ENCODE data around the gene LMCD1. TPM values are rescaled to one million over a fixed set of nuclear protein-coding genes. Genes with fewer than 3 reads are reported as not detected.

LMCD1 gene
- total and polyA plus RNA-seq, 2 donors = 7.8 to 34.7 TPM

DNA sequence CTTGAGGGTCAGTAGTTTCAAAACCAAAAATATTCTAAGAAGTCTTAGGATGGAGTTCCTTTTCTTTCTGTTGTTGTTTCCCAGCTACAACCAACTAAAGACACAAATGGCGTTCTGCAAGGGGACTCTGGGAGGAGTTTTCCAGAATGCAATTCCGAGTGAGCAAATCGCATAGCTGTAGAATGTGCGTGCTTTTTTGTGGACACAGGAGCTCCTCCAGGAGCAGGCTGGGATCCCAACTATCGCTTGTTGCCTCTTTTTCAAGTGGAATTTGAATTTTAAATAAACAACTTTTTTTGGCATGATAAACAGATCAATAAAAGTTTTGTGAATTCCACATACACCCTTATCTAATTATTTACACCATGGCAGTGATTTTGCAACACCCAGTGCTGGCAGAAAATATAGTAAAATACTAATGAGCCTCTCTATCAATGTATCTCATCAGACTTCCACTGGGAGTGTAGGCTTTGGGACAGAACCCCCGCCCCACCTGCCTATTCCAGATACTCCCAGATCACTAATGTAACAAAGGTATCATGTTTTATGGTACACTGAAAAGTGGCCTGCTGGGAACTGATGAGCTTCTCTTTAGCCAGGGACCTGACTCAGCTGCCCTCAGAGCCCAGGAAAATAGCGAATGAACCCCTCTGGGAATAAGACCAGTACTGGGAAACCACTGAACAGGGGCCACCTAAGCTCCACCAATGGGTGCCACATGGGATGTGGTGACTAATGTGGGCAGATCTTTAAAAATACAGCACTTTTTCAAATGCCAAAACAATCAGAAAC is 66.4 kb downstream of the LMCD1 start:
- H3K9me3 ChIP-seq (ENCODE audit: control insufficient read depth in 2 of 2, insufficient read depth in 1 of 2, low read length in 1 of 2) = no peaks in the 10 kb centered on the region
- H3K36me3 ChIP-seq (ENCODE audit: control insufficient read depth in 2 of 2, insufficient read depth in 2 of 2, low read length in 1 of 2) = no peaks in the 10 kb centered on the region
- DNase-seq (ENCODE audit: low read depth in 6 of 9, low spot score in 9 of 9) = no peak
- H3K27me3 ChIP-seq (ENCODE audit: control insufficient read depth in 2 of 2, insufficient read depth in 1 of 2, low read length in 1 of 2) = no peaks in the 10 kb centered on the region
- 96% methylated on average over 7 of the region's 7 CpGs for WGBS
- peaks cover 0 to 3% of the 10 kb centered on the region in 2 donors for H3K4me1 ChIP-seq (ENCODE audit: control insufficient read depth in 2 of 2, insufficient read depth in 2 of 2, low read length in 2 of 2)
- H3K4me3 ChIP-seq (ENCODE audit: low read length in 2 of 2) = no peak overlapping the region
- no peak overlapping the region for H3K27ac ChIP-seq (ENCODE audit: low read depth in 1 of 2, low read length in 1 of 2)

DNA sequence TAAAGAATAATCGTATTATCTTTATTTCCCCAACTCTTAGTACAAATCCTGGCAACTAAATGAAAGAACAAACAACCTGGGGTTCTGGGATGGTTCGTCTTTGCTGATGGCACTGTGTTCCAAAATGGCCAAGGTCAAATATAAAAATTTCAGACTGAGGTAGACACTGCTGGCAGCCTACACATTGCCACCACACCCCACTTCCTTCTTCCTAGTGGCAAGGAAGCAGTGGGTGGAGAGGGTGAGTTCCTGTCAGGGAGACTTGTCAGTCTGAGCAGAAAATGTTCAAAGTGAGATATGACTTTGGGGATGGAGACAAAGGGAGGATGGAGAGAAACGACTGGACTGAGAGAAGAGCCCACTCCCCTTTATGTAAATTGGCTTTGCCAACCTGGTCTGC is 69.6 kb downstream of the LMCD1 start:
- H3K9me3 ChIP-seq (ENCODE audit: control insufficient read depth in 2 of 2, insufficient read depth in 1 of 2, low read length in 1 of 2) = no peaks in the 10 kb centered on the region
- H3K27me3 ChIP-seq (ENCODE audit: control insufficient read depth in 2 of 2, insufficient read depth in 1 of 2, low read length in 1 of 2) = no peaks in the 10 kb centered on the region

GRCh38 chr3:8573342-8573926 is 71.8 kb downstream of the LMCD1 start:
- no peak overlapping the region for H3K4me3 ChIP-seq (ENCODE audit: low read length in 2 of 2)
- 89% methylated on average over 4 of the region's 4 CpGs for WGBS
- no peaks in the 10 kb centered on the region for H3K36me3 ChIP-seq (ENCODE audit: control insufficient read depth in 2 of 2, insufficient read depth in 2 of 2, low read length in 1 of 2)
- H3K27ac ChIP-seq (ENCODE audit: low read depth in 1 of 2, low read length in 1 of 2) = no peak overlapping the region
- no peak for DNase-seq (ENCODE audit: low read depth in 6 of 9, low spot score in 9 of 9)
- H3K4me1 ChIP-seq (ENCODE audit: control insufficient read depth in 2 of 2, insufficient read depth in 2 of 2, low read length in 2 of 2) = peaks cover 0 to 3% of the 10 kb centered on the region in 2 donors
- H3K9me3 ChIP-seq (ENCODE audit: control insufficient read depth in 2 of 2, insufficient read depth in 1 of 2, low read length in 1 of 2) = no peaks in the 10 kb centered on the region
- no peaks in the 10 kb centered on the region for H3K27me3 ChIP-seq (ENCODE audit: control insufficient read depth in 2 of 2, insufficient read depth in 1 of 2, low read length in 1 of 2)

More for the DNA sequence above, 69.6 kb downstream of the LMCD1 start:
- no peaks in the 10 kb centered on the region for H3K36me3 ChIP-seq (ENCODE audit: control insufficient read depth in 2 of 2, insufficient read depth in 2 of 2, low read length in 1 of 2)
- H3K4me1 ChIP-seq (ENCODE audit: control insufficient read depth in 2 of 2, insufficient read depth in 2 of 2, low read length in 2 of 2) = peaks cover 0 to 3% of the 10 kb centered on the region in 2 donors
- no peak overlapping the region for H3K4me3 ChIP-seq (ENCODE audit: low read length in 2 of 2)
- no peak overlapping the region for H3K27ac ChIP-seq (ENCODE audit: low read depth in 1 of 2, low read length in 1 of 2)
- peak in 3 of 9 donors; percentile 9 to 29 (median 13) for DNase-seq (ENCODE audit: low read depth in 6 of 9, low spot score in 9 of 9)
- 58% methylated on average over 3 of the region's 3 CpGs for WGBS

GRCh38 chr3:8574040-8574669 is 72.5 kb downstream of the LMCD1 start:
- no peak overlapping the region for H3K4me3 ChIP-seq (ENCODE audit: low read length in 2 of 2)
- peaks cover 0 to 3% of the 10 kb centered on the region in 2 donors for H3K4me1 ChIP-seq (ENCODE audit: control insufficient read depth in 2 of 2, insufficient read depth in 2 of 2, low read length in 2 of 2)
- WGBS = 94% methylated on average over 2 of the region's 2 CpGs
- no peak overlapping the region for H3K27ac ChIP-seq (ENCODE audit: low read depth in 1 of 2, low read length in 1 of 2)
- H3K36me3 ChIP-seq (ENCODE audit: control insufficient read depth in 2 of 2, insufficient read depth in 2 of 2, low read length in 1 of 2) = no peaks in the 10 kb centered on the region
- no peaks in the 10 kb centered on the region for H3K9me3 ChIP-seq (ENCODE audit: control insufficient read depth in 2 of 2, insufficient read depth in 1 of 2, low read length in 1 of 2)
- H3K27me3 ChIP-seq (ENCODE audit: control insufficient read depth in 2 of 2, insufficient read depth in 1 of 2, low read length in 1 of 2) = no peaks in the 10 kb centered on the region
- DNase-seq (ENCODE audit: low read depth in 6 of 9, low spot score in 9 of 9) = no peak

DNA sequence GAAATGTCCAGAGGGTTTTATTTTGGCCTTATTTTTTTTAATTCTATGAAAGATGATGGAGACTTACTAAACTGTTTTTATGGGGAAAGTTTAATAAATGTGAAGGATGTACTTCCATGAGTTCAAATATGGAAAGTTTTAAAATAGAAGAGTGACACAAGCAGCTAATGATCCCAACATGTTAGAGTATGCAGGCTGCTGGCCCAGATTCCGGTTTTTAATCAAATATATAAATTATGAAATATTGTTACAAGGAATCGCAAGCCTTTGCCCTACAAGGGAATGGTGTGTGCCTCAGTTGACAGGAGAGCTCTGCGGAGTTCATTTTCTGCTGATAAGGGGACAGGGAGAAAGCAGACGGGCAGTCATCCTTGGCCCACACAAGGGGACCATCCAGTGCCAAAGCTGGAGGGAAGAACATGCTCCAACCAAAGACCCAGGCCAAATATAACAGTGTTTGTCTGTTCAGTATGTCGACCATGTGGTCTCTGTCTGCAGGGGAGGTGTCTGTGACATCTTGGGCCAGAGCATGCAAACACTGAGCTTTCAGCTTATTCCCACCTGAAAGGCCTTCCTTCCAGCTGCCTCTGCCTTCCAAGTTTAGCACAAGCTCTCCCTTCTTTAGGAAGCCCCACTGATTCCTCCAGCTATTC is 73.2 kb downstream of the LMCD1 start:
- Histone ChIP-seq H3K4me3 (ENCODE audit: low read length in 2 of 2) (no peak overlapping the region), H3K27ac (ENCODE audit: low read depth in 1 of 2, low read length in 1 of 2) (no peak overlapping the region), H3K27me3 (ENCODE audit: control insufficient read depth in 2 of 2, insufficient read depth in 1 of 2, low read length in 1 of 2) (no peaks in the 10 kb centered on the region), H3K36me3 (ENCODE audit: control insufficient read depth in 2 of 2, insufficient read depth in 2 of 2, low read length in 1 of 2) (no peaks in the 10 kb centered on the region), H3K4me1 (ENCODE audit: control insufficient read depth in 2 of 2, insufficient read depth in 2 of 2, low read length in 2 of 2) (peaks cover 0 to 3% of the 10 kb centered on the region in 2 donors), H3K9me3 (ENCODE audit: control insufficient read depth in 2 of 2, insufficient read depth in 1 of 2, low read length in 1 of 2) (no peaks in the 10 kb centered on the region)
- DNase-seq (ENCODE audit: low read depth in 6 of 9, low spot score in 9 of 9) = no peak
- WGBS = 97% methylated on average over 5 of the region's 5 CpGs

DNA sequence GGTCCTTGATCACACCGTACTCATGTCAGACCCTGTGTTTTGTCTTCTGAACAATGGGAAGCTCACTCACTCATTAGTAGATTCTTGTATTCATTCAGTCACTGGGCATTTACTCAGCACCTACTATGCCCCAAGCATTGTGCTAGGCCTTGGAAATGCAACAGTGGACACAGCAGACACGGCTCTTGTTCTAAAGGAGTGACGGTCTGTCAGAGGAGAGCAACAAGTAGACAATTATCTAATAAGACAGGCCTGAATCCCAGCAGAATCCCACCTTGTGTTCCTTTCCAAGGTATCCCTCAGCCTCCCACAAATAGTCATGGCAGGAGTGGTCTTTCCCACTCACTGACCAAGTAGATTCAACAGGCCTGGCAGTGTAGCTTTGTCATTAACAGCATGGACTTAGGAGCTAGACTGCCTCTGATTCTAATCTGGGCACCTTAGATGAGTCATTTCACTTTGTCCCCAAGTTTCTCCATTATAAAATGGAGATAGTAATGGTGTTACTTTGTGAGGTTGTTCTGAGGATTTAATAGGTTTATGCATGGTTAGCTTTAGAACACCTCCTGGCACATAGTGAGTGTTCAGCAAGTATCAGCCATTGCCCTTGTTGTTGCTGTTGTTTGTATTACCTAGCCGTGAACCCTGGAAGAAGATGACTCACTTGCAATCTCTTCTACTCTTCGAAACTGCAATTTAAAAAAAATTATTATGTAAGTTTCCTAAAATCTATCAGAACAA is 73.9 kb downstream of the LMCD1 start:
- 96% methylated on average over 5 of the region's 5 CpGs for WGBS
- H3K36me3 ChIP-seq (ENCODE audit: control insufficient read depth in 2 of 2, insufficient read depth in 2 of 2, low read length in 1 of 2) = no peaks in the 10 kb centered on the region
- DNase-seq (ENCODE audit: low read depth in 6 of 9, low spot score in 9 of 9) = no peak
- no peaks in the 10 kb centered on the region for H3K9me3 ChIP-seq (ENCODE audit: control insufficient read depth in 2 of 2, insufficient read depth in 1 of 2, low read length in 1 of 2)
- peaks cover 0 to 3% of the 10 kb centered on the region in 2 donors for H3K4me1 ChIP-seq (ENCODE audit: control insufficient read depth in 2 of 2, insufficient read depth in 2 of 2, low read length in 2 of 2)
- H3K27me3 ChIP-seq (ENCODE audit: control insufficient read depth in 2 of 2, insufficient read depth in 1 of 2, low read length in 1 of 2) = no peaks in the 10 kb centered on the region
- H3K4me3 ChIP-seq (ENCODE audit: low read length in 2 of 2) = no peak overlapping the region
- no peak overlapping the region for H3K27ac ChIP-seq (ENCODE audit: low read depth in 1 of 2, low read length in 1 of 2)

- Histone ChIP-seq H3K36me3 (ENCODE audit: control insufficient read depth in 2 of 2, insufficient read depth in 2 of 2, low read length in 1 of 2) (no peaks in the 10 kb centered on the region), H3K27ac (ENCODE audit: low read depth in 1 of 2, low read length in 1 of 2) (no peak overlapping the region), H3K27me3 (ENCODE audit: control insufficient read depth in 2 of 2, insufficient read depth in 1 of 2, low read length in 1 of 2) (no peaks in the 10 kb centered on the region), H3K4me3 (ENCODE audit: low read length in 2 of 2) (no peak overlapping the region), H3K4me1 (ENCODE audit: control insufficient read depth in 2 of 2, insufficient read depth in 2 of 2, low read length in 2 of 2) (no peaks in the 10 kb centered on the region), H3K9me3 (ENCODE audit: control insufficient read depth in 2 of 2, insufficient read depth in 1 of 2, low read length in 1 of 2) (no peaks in the 10 kb centered on the region)
- DNase-seq (ENCODE audit: low read depth in 6 of 9, low spot score in 9 of 9) = no peak
- 83% methylated on average over 6 of the region's 6 CpGs for WGBS
These were observed 74.8 kb downstream of the LMCD1 start for GRCh38 chr3:8576436-8576835.

DNA sequence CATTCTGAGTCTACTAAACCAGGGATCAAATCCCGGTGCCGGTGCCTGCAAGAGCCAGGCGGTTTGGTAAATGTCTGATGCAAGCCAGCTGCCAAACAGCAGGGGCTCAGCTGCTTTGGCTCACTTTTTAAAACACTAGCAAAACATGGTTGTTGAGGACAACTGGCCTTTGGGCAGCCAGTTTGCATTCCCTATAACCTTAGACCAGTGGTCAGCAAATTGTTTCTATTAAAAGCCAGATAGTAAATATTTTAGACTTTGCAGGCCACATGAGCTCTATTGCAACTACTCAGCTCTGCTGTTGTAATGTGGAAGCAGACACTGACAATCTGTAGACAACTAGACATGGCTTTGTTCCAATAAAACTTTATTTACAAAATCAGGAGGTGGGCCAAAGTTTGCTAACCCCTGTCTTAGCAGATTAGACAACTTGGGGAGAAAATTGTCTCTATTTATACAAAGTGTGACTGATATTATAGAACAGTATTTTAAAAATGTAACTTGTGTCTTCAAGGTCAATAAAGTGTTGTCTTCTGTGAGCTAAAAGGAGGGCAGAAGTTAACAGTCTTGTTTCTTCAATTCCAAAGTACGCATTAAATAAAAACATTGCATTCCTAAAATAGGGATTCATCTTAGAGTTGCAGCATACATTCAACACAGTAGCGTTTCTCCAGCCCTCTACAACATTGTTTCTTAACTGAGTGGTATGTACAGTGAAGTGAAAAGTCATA is 75.4 kb downstream of the LMCD1 start:
- no peak overlapping the region for H3K27ac ChIP-seq (ENCODE audit: low read depth in 1 of 2, low read length in 1 of 2)
- no peaks in the 10 kb centered on the region for H3K27me3 ChIP-seq (ENCODE audit: control insufficient read depth in 2 of 2, insufficient read depth in 1 of 2, low read length in 1 of 2)
- no peak overlapping the region for H3K4me3 ChIP-seq (ENCODE audit: low read length in 2 of 2)
- no peaks in the 10 kb centered on the region for H3K9me3 ChIP-seq (ENCODE audit: control insufficient read depth in 2 of 2, insufficient read depth in 1 of 2, low read length in 1 of 2)
- 99% methylated on average over 5 of the region's 5 CpGs for WGBS
- no peak for DNase-seq (ENCODE audit: low read depth in 6 of 9, low spot score in 9 of 9)
- H3K36me3 ChIP-seq (ENCODE audit: control insufficient read depth in 2 of 2, insufficient read depth in 2 of 2, low read length in 1 of 2) = no peaks in the 10 kb centered on the region
- H3K4me1 ChIP-seq (ENCODE audit: control insufficient read depth in 2 of 2, insufficient read depth in 2 of 2, low read length in 2 of 2) = no peaks in the 10 kb centered on the region

Data from thymus (tissue), 11 donors.